Amniotic stem cell (primary cell): Measurements from ENCODE around the gene APEX1.
"Not testable (repeated sequence)": the region's sequence is repeated elsewhere in the genome, so short reads cannot be mapped to it uniquely, and the experiment has no call there.

Source experiments
- DNase-seq: peaks from one replicate; lab custom pipeline; 2025; lab: John Stamatoyannopoulos, UW

The APEX1 gene

GRCh38 chr14:20435582-20436362 lies 19.3 kb upstream of the APEX1 start, which contains the start of gene KLHL33:
Gene KLHL33, minus strand, starts transcription at chr14:20436166. Its CDS starts 355 bp downstream, at chr14:20435811.
- no peak for DNase-seq

- DNase-seq, result no peak
These were observed 18.7 kb upstream of the APEX1 start for GRCh38 chr14:20436363-20436755.

GRCh38 chr14:20438664-20439063 lies 16.4 kb upstream of the APEX1 start:
- DNase-seq, result no peak

DNA sequence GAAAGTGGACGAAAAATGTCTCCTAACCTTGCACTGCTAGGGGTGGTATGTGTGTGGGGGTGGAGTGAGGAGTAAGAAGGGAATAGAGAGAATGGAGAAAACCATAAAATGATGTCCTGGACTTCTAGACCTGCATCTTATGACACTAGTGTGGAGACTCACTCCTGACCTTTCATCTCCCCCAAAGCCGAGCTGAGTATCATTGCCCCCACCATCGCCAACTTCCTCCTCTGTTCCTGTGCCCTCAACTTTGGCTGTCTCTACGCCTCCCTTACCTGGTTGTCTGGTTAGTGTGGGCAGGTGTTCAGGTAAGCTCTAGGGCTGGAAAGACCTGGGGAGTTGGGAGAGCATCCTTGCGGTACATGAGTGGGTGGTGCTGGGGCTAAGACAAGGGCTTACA lies 14.6 kb upstream of the APEX1 start:
- DNase-seq, result no peak

GRCh38 chr14:20440882-20441281 lies 14.1 kb upstream of the APEX1 start:
- no peak for DNase-seq

- no peak for DNase-seq
These were observed 13.6 kb upstream of the APEX1 start for GRCh38 chr14:20441461-20441860.

DNA sequence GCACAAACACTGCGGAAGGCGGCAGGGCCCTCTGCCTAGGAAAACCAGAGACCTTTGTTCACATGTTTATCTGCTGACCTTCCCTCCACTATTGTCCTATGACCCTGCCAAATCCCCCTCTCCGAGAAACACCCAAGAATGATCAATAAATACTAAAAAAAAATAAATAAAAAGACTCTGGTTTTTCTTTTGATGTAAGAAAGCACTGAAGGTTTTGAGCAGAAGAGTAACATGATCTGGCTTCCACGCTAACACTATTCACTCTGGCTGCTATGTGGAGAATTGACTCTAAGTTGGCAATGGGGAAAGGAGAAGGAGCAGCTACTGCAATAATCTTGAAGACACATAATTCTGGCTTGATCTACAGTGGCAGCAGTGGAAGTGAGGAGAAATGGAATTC lies 11.4 kb upstream of the APEX1 start:
- not testable (repeated sequence) for DNase-seq

DNA sequence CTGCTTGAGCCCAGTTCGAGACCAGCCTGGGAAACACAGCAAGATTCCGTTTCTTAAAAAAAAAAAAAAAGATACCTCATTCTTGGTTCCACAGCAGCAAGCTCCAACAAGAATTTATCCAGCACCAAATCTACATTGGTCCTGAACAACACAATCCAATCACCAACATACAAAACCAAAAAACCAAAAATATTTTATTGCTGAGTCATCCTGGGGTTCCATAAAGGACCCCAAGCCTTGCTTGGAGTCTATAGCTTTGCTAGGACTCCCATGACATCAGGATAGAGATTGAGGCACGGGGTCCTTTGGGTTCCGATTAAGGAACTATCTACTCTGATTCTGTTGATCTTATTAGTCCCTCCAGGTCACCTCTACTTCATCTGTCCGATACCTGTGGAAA lies 8.1 kb upstream of the APEX1 start:
- no peak for DNase-seq

DNA sequence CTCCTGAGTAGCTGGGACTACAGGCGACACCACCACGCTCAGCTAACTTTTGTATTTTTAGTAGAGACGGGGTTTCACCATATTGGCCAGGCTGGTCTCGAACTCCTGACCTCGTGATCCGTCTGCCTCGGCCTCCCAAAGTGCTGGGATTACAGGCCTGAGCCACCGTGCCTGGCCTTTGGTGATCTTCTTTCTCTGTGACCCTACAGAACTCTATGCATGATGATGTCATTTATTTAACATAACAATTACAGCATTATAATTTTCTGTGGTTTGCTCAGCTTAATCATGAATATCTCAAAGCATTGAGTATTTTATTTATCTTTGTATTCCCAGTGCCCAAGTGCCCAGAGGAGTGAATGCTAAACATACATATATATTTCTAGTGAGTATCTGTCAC lies 2.2 kb upstream of the APEX1 start:
- not testable (repeated sequence) for DNase-seq

GRCh38 chr14:20455355-20456300 lies 602 bp downstream of the APEX1 start:
- peak; percentile 96 for DNase-seq

- no peak for DNase-seq
These were observed 1.9 kb downstream of the APEX1 start for GRCh38 chr14:20456971-20457370.

GRCh38 chr14:20458031-20458789 lies 3.2 kb downstream of the APEX1 start:
- no peak for DNase-seq

- DNase-seq, result no peak
These were observed 5.6 kb downstream of the APEX1 start for GRCh38 chr14:20460458-20461224.

- peak; percentile 99 for DNase-seq
These were observed 6.5 kb downstream of the APEX1 start, which contains the start of gene PIP4P1 for GRCh38 chr14:20461225-20462141. Gene PIP4P1, minus strand, starts transcription at chr14:20461434. Its CDS starts 109 bp downstream, at chr14:20461325.

DNA sequence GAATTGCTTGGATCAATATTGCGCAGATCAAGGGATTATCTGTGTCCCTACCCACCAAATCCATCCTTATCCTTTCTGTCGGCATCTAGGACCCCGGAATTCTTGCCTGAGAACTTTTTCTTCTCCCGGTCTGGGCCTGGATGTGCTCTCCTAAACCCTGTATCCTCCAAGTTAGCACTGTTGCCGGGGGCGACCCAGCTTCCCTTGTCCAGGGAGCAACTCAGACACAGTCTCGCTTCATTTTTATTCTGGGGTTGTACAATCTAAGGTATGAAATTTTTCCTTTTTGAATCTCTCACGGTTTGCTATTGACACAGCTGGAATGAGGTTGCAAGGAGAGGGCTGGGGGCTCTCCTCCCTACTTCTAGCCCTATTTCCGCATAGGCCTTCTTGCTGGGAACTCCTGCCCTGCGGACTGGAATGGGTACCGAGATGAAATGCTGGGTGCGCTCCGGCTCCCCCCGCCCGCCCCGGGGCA lies 13.8 kb downstream of the APEX1 start:
- DNase-seq, result no peak

DNA sequence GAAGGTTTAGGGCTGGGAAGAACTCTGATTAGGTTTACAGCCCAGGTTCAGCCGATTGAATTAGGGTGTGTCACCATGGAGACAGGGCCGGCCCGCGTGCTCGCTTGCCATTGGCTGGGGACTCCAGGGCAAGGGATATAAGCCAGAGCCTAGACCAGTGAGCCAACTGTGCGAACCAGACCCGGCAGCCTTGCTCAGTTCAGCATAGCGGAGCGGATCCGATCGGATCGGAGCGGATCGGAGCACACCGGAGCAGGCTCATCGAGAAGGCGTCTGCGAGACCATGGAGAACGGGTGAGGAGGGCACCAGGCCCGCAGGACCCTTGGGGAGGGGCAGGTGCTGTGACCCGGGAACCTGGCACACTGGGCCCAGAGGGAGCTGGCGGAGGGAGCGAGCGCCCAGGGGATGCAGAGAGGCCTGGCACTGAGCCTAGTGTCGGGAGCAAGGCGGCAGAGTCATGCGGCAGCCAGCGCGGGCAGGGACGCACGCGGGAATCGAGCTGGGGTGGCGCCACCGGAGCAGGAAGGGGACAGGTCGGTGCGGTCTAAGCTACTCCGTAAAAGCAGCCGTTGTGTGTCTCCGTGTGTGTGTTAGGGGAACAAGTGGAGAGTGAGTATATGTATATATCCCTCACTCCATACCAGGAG lies 14.3 kb downstream of the APEX1 start, which contains the start of gene PNP:
Gene PNP, plus strand, starts transcription at position 165 of the 648 bp plus-strand sequence. Its CDS starts 119 bp downstream, at position 284.
- peak; percentile 63 for DNase-seq

- DNase-seq, result peak; percentile 12
These were observed 15.0 kb downstream of the APEX1 start for GRCh38 chr14:20469890-20470602.

DNA sequence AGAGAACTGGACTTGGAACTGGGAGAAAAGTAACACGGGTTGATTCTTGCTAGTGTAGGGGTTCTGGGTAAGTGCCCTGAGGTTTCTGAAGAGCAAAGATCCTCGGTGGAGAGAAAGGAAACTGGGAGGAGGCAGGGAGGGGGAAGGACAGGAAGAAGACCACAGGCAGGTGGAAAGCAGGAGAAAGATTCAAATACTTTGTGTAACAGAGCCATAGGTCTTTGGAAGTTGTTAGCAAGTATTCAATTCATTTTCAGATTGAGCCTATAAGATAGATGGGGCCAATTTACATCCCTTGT lies 15.5 kb downstream of the APEX1 start:
- DNase-seq, result no peak
